GM18508 (cell line): ENCODE results near the gene PLBD2.

Experiments
- ATAC-seq: cut with Tn5 transposase; IDR thresholded peaks from one replicate; pipeline ENCODE4 v1.9.1; 2021; ENCODE audit warnings: moderate number of reproducible peaks; ENCODE audit not compliant: insufficient read depth, unreplicated experiment

PLBD2 gene

GRCh38 chr12:113368331-113368730 lies 9.9 kb downstream of the PLBD2 start:
- ATAC-seq, result no peak

- no peak for ATAC-seq
These were observed 11.1 kb downstream of the PLBD2 start for GRCh38 chr12:113369391-113369985.

DNA sequence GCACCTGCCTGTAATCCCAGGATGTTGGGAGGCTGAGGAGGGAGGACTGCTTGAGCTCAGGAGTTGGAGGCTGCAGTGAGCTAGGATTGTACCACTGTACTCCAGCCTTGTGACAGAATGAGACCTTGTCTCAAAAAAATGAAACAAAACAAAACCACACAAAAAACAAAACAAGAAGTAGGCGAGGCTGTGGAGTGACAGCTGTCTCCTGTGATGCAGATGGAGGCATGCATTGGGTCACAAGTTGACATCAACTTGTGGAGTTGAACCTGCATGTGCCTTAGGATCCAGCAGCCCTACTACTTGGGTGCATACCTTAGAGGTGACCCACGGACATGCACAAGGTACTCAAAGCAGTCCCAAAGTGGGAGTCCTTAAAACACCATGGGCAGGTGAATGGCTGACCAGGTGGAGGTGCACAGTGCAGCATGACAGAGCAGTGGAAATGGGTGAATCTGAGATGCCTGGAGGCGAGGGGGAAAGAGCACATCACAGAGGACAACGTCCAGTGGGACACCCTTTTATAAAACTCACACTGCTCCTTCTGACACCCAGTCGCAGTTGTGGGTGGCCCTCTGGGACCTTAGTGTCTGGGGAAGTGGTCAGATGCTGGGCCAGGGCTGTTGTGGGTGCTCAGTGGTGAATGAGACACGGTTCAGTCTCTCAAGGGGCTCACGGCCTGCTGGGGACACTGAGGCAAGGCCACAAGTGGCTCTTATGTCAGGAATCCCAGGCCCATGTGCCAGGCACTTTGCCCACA lies 12.7 kb downstream of the PLBD2 start:
- ATAC-seq, result no peak

DNA sequence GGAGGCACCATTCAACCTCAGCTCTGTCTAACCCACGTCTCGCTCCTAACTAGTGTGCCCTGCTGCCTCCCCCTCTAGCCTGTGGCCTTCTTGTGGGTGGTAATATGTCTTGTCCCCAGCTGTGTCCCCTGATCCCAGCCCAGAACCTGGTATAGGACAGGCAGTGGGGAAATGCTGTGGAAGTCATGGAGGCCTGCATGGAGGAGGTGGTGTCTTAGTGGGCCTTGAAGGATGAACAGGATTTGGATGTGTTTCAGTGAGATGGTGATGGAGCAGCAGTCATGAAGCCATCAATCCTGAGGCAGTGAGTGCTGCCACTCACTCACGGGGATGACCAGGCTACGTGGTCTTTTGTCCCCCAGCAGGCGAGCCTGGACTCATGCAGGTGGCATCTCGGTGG lies 13.4 kb downstream of the PLBD2 start:
- no peak for ATAC-seq

GRCh38 chr12:113372371-113372770 lies 14.0 kb downstream of the PLBD2 start:
- ATAC-seq, result no peak

DNA sequence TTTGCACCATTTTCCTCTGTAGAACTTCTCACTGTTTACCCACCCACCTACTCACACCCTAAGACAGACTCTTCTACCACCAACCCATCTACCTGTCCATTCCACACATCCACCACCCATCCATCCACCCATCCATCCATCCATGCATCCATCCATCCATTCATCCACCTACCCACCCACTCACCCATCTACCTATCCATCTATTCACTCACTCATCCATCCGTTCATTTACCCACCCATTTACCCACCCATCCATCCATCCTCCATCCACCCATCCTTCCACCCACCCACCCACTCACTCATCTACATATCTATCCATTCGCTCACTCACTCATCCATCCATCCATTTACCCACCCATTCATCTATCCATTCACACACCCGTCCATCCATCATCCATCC lies 15.1 kb downstream of the PLBD2 start:
- ATAC-seq, result no peak

DNA sequence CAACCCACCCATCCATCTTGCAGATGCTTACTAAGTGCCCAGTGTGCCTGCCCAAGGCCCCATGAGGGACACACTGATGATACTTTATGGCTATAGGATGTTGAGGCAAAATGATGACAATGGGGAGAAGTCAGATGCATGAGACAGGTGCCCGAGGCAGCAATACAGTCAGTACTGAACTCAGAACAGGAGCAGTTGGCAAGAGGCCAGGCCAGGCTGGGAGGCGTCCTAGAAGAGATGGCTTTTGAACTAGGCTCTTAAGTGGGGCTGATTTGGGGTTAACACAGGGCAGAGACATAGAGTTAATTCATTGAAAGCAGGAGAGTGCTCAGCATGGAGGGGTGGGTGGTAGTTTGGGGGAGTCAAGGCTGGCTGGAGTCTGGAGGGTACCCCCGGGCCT lies 15.6 kb downstream of the PLBD2 start:
- no peak for ATAC-seq

- no peak for ATAC-seq
These were observed 16.5 kb downstream of the PLBD2 start for GRCh38 chr12:113374823-113375428.

GRCh38 chr12:113378291-113378690 lies 19.9 kb downstream of the PLBD2 start:
- no peak for ATAC-seq

- ATAC-seq, result no peak
These were observed 22.8 kb downstream of the PLBD2 start for GRCh38 chr12:113381220-113381619.

GRCh38 chr12:113382206-113382605 lies 23.8 kb downstream of the PLBD2 start:
- no peak for ATAC-seq

DNA sequence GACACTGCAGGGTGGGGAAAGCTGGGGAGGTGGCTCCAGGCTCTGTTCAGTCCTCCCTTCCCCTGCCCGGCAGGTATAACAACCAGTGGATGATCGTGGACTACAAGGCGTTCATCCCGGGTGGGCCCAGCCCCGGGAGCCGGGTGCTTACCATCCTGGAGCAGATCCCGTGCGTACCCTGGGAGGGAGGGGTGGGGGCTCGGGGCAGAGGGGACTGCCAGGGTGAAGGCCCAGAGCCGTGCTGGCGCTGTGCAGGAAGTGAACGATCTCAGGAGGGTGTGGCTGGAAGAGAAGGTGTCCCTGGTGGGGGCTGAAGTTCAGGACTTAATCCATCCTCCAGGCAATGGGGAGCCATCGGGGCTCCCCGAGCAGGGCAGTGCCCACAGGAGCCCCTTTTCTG lies 26.4 kb downstream of the PLBD2 start:
- no peak for ATAC-seq

- no peak for ATAC-seq
These were observed 27.0 kb downstream of the PLBD2 start for GRCh38 chr12:113385282-113385882.

DNA sequence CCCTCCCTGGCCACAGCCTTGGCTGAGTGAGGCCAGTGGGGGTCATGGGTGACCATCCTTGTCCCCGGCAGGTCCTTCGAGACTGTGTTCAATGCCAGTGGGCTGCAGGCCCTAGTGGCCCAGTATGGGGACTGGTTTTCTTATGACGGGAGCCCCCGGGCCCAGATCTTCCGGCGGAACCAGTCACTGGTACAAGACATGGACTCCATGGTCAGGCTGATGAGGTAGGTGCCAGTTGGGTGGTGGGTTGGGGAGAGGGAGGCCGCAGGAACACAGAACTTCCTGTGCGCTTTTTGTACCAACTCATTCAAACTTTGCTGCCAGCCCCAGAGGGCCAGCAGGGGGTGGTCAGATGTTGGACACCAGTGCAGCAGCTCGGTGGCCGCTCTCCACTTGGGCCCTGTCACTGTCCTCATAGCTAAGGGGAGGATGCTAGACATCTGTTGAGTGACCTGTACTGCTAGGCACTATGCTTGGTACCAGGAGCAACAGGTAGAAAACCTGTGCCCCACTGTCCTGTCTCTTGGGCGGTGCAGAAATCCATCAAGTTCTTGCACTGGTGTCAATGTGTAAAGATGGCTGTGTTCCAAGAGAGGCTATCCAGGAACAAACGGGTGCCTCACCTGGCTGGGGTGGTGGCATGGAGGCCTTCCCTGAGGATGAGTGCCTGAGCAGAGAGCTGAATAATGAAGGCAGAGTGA lies 28.6 kb downstream of the PLBD2 start:
- ATAC-seq, result no peak

DNA sequence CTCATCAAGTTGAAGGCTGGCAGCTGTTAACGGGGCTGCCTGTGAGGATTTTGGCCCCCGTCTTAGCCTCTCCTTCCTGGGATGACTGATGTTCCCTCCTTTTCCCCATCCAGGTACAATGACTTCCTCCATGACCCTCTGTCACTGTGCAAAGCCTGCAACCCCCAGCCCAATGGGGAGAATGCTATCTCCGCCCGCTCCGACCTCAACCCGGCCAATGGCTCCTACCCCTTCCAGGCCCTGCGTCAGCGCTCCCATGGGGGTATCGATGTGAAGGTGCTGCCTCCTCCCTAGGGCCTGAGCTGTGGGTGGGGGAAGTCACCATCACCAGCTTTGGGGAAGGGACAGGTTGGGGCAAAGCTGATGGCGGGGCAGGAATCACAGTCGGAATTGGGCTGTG lies 29.2 kb downstream of the PLBD2 start:
- ATAC-seq, result no peak

DNA sequence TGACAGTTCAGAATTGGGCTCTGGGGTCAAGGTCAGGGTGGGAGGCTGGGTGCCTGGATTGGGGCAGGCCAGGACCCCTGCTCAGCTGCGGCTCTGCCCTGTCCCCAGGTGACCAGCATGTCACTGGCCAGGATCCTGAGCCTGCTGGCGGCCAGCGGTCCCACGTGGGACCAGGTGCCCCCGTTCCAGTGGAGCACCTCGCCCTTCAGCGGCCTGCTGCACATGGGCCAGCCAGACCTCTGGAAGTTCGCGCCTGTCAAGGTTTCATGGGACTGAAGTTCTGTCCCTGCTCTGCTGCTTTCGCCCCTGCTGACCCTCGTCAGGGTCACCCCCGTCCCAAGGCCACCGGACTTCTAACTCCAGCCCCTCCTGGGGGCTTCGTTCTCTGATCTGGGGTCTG lies 30.0 kb downstream of the PLBD2 start:
- ATAC-seq, result no peak

- ATAC-seq, result no peak
These were observed 32.0 kb downstream of the PLBD2 start for GRCh38 chr12:113390064-113391043.

GRCh38 chr12:113391145-113391544 lies 32.8 kb downstream of the PLBD2 start:
- ATAC-seq, result no peak

DNA sequence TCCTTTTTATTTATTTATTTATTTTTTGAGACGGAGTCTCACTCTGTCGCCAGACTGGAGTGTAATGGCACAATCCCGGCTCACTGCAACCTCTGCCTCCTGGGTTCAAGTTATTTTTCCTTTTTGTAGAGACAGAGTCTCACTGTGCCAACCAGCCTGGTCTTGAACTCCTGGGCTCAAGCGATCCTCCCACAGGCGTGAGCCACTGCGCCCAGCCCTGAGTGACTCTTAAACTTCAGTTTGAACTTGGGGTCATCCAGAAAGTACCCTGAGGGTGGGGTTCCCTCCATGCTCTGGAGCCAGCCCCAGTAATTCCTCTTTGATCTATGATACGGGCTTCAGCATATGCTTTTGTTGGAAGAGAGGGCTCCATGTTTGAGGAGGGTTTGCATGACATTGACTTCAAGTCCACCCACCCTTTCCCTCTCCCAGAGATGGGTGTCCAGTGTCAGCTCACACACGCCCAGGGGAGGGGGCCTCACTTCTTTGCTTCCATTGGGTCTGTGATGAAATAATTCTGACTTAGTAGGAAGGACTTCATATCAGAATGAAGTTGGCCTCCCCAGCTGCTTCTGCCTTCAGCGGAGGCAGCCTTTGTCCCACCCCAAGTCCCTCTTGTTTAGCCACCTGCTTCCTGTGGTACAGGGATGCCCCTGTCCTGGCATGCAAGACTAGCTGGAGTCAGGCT lies 33.4 kb downstream of the PLBD2 start:
- no peak for ATAC-seq
